Uterus (tissue), 4 donors: ENCODE data around the gene CYBRD1. TPM values are rescaled to one million over a fixed set of nuclear protein-coding genes. Genes with fewer than 3 reads are reported as not detected.
A peak's percentile ranks its signal among the peaks of the same experiment; 100 is the strongest.

Source experiments
- DNase-seq, 2 donors: peaks; one replicate each; pipeline ENCODE4 v3.0.0-alpha.2; 2019 to 2020
- H3K27ac ChIP-seq, 2 donors: fragments of 200-600 bp; sonication (generic); 1 replicate in 1 of 2; 2 replicates in 1 of 2; pipeline ENCODE4 v1.5.1; 2016 to 2018
- H3K27me3 ChIP-seq, 2 donors: fragments of 200-600 bp; sonication (generic); one replicate each; pipeline ENCODE4 v1.5.1; 2018 to 2019; ENCODE audit warnings: control low read depth in 1 of 2
- H3K36me3 ChIP-seq, 2 donors: fragments of 200-600 bp; sonication (generic); one replicate each; pipeline ENCODE4 v1.5.1; 2019; ENCODE audit warnings: control low read depth in 1 of 2
- H3K4me1 ChIP-seq, 2 donors: fragments of 200-600 bp; sonication (generic); one replicate each; pipeline ENCODE4 v1.5.1; 2018 to 2019; ENCODE audit warnings: control low read depth in 1 of 2
- H3K4me3 ChIP-seq, 2 donors: fragments of 200-600 bp; sonication (generic); 1 replicate in 1 of 2; 2 replicates in 1 of 2; pipeline ENCODE4 v1.5.1; 2018 to 2019; ENCODE audit warnings: mild to moderate bottlenecking in 1 of 2
- H3K9me3 ChIP-seq, 2 donors: fragments of 200-600 bp; sonication (generic); one replicate each; pipeline ENCODE4 v1.5.1; 2019; ENCODE audit warnings: control low read depth in 1 of 2
- POLR2A ChIP-seq, 2 donors: fragments of 450-650 bp; IDR thresholded peaks; one replicate each; pipeline ENCODE4 v1.6.1; 2016; ENCODE audit warnings: antibody characterized with exemption in 2 of 2, mild to moderate bottlenecking in 1 of 2, moderate library complexity in 1 of 2
- intact Hi-C: fragments of 100-400 bp; cut with DNase I; formaldehyde crosslinking; loops from one replicate; pipeline ENCODE4 v1.15.1; 2023; ENCODE audit warnings: low total_unique reads
- total RNA-seq, 4 donors: library from RNA; depleted of rRNA in 3 of 4; stranded (reverse); fragments of >200 nt in 3 of 4; gene quantifications; one replicate each; pipeline versions ENCODE4 v1.1.0 to v1.2.4, GENCODE V29; 2014 to 2023
- TF ChIP-seq, protein P1 (sequence below), 4 experiments: fragments of 200-600 bp in 2 of 4; fragments of 450-650 bp in 2 of 4; sonication (generic) in 2 of 4; IDR thresholded peaks; one replicate each; pipeline ENCODE4 v1.5.1; 2016 to 2019; ENCODE audit warnings: antibody characterized with exemption in 4 of 4, mild to moderate bottlenecking in 2 of 4, moderate library complexity in 1 of 4
- donor health status: DM: yes; HTN: yes; CAD: no.

CYBRD1 gene
- total RNA-seq, 4 donors from 2014 or later, result 108 to 335 (median 219) TPM

- Histone ChIP-seq H3K36me3 (no peaks in the 10 kb centered on the region), H3K4me3 (no peak overlapping the region), H3K4me1 (peaks cover 0 to 3% of the 10 kb centered on the region in 2 donors), H3K27me3 (no peaks in the 10 kb centered on the region), H3K27ac (no peak overlapping the region), H3K9me3 (no peaks in the 10 kb centered on the region)
- TF ChIP-seq, protein P1, sequence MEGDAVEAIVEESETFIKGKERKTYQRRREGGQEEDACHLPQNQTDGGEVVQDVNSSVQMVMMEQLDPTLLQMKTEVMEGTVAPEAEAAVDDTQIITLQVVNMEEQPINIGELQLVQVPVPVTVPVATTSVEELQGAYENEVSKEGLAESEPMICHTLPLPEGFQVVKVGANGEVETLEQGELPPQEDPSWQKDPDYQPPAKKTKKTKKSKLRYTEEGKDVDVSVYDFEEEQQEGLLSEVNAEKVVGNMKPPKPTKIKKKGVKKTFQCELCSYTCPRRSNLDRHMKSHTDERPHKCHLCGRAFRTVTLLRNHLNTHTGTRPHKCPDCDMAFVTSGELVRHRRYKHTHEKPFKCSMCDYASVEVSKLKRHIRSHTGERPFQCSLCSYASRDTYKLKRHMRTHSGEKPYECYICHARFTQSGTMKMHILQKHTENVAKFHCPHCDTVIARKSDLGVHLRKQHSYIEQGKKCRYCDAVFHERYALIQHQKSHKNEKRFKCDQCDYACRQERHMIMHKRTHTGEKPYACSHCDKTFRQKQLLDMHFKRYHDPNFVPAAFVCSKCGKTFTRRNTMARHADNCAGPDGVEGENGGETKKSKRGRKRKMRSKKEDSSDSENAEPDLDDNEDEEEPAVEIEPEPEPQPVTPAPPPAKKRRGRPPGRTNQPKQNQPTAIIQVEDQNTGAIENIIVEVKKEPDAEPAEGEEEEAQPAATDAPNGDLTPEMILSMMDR (IDR thresholded peaks at IDR 0.05), result peak in 1 of 4 experiments; percentile 7
- no peak for TF ChIP-seq POLR2A (IDR thresholded peaks at IDR 0.05)
- no peak for DNase-seq
- intact Hi-C loops, result no loop called here
Measured at GRCh38 chr2:171541202-171541887, 19.1 kb downstream of the CYBRD1 start.

DNA sequence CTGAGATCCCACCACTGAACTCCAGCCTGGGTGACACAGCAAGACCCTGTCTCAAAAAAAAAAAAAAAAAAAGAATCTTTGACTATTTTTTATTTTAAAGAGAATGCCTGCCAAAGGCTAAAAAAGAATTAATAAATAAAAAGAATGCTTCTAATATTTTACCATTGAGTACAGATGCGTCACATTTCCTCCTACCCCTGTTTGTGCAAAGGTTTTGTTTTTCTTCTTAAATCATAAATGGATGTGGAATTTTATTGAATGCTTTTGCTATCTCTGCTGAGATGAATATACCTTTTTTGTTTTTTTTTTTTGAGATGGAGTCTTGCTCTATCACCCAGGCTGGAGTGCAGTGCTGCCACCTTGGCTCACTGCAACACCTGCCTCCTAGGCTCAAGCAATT lies 22.8 kb downstream of the CYBRD1 start:
- H3K36me3 ChIP-seq, result no peaks in the 10 kb centered on the region
- no peaks in the 10 kb centered on the region for H3K27me3 ChIP-seq
- TF ChIP-seq POLR2A (IDR thresholded peaks at IDR 0.05), result no peak
- TF ChIP-seq, protein P1 (IDR thresholded peaks at IDR 0.05), result no peak
- intact Hi-C loops, result no loop called here
- no peaks in the 10 kb centered on the region for H3K9me3 ChIP-seq
- DNase-seq, result no peak
- no peak overlapping the region for H3K27ac ChIP-seq
- peaks cover 0 to 3% of the 10 kb centered on the region in 2 donors for H3K4me1 ChIP-seq
- H3K4me3 ChIP-seq, result no peak overlapping the region

- no peak overlapping the region for H3K27ac ChIP-seq
- TF ChIP-seq, protein P1 (IDR thresholded peaks at IDR 0.05), result no peak
- TF ChIP-seq POLR2A (IDR thresholded peaks at IDR 0.05), result no peak
- H3K9me3 ChIP-seq, result no peaks in the 10 kb centered on the region
- H3K27me3 ChIP-seq, result no peaks in the 10 kb centered on the region
- no peak overlapping the region for H3K4me3 ChIP-seq
- H3K4me1 ChIP-seq, result peaks cover 0 to 3% of the 10 kb centered on the region in 2 donors
- no peaks in the 10 kb centered on the region for H3K36me3 ChIP-seq
- no peak for DNase-seq
- intact Hi-C loops, result no loop called here
Measured at GRCh38 chr2:171547256-171547655, 25.0 kb downstream of the CYBRD1 start.

DNA sequence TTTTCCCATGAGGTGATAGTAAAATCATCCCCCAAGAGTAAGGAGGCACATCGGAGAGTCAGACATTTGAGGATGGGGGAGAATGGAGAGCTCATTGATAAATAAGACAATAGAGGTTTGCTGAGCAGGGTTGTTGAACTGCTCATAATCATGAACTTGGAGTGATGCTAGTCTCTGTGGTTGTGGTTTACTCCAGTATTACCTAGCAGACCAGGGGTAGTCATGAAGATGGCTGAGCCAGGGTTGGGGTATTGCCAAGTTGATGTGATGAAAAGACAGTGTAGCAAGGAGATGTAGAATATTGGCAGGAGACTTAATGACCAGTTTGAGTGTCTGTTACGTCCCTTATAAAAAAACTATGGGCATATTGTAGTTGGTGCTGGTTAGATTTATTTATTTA lies 25.4 kb downstream of the CYBRD1 start:
- no peaks in the 10 kb centered on the region for H3K9me3 ChIP-seq
- H3K4me3 ChIP-seq, result no peak overlapping the region
- H3K4me1 ChIP-seq, result peaks cover 0 to 3% of the 10 kb centered on the region in 2 donors
- TF ChIP-seq, protein P1 (IDR thresholded peaks at IDR 0.05), result no peak
- TF ChIP-seq POLR2A (IDR thresholded peaks at IDR 0.05), result no peak
- intact Hi-C loops, result no loop called here
- no peak overlapping the region for H3K27ac ChIP-seq
- no peak for DNase-seq
- H3K36me3 ChIP-seq, result no peaks in the 10 kb centered on the region
- no peaks in the 10 kb centered on the region for H3K27me3 ChIP-seq

DNA sequence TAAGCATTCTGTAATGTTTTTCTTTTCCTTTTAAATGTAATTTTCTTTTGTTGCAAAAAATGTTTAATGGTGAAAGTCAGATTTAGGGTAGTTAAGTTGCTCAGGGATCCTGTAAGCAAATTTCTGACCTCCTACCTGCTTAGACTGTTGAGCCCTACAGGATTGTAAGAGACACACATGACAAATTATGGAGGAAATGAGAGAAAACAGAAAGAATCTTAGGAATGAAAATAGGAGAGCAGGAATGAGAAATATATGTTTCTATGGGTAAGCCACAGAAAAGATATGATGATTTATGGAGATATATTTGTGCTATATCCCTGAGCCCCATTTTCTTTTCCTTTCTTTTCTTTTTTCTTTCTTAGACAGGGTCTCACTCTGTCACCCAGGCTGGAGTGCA lies 28.3 kb downstream of the CYBRD1 start:
- no peak for TF ChIP-seq POLR2A (IDR thresholded peaks at IDR 0.05)
- TF ChIP-seq, protein P1 (IDR thresholded peaks at IDR 0.05), result no peak
- intact Hi-C loops, result no loop called here
- Histone ChIP-seq H3K4me1 (no peaks in the 10 kb centered on the region), H3K4me3 (no peak overlapping the region), H3K27me3 (no peaks in the 10 kb centered on the region), H3K27ac (no peak overlapping the region), H3K36me3 (no peaks in the 10 kb centered on the region), H3K9me3 (no peaks in the 10 kb centered on the region)
- no peak for DNase-seq
